ENCODE data around the gene NRXN3. TPM values are rescaled to one million over a fixed set of nuclear protein-coding genes. Genes with fewer than 3 reads are reported as not detected.

NRXN3 gene
- total RNA-seq, 1 experiment from 2014 or later = not detected

DNA sequence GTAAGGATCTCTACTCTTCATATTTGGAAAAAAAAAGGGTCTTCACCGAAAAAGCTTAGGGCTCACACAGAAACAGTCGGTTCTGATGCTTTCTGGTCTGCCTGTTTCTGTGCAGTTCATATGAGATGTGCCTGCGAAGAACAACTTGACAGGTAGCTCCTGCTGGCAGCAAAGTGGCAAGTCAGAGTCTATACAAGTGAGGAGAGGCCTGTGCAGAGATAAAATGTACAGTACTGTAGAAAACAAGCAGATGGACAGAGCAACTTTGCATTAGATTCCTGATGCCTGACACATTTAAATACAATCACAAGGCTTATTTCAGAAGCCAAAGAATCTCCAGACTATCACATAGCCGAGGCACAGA lies 1105.1 kb downstream of the NRXN3 start:
- no peak for TF ChIP-seq POLR2A (IDR thresholded peaks at IDR 0.05; ENCODE audit: borderline replicate concordance, extremely low read depth, insufficient read depth, insufficient read length)
- TF ChIP-seq SP1 (IDR thresholded peaks at IDR 0.05; ENCODE audit: low read depth) = no peak
- TF ChIP-seq, protein P1, sequence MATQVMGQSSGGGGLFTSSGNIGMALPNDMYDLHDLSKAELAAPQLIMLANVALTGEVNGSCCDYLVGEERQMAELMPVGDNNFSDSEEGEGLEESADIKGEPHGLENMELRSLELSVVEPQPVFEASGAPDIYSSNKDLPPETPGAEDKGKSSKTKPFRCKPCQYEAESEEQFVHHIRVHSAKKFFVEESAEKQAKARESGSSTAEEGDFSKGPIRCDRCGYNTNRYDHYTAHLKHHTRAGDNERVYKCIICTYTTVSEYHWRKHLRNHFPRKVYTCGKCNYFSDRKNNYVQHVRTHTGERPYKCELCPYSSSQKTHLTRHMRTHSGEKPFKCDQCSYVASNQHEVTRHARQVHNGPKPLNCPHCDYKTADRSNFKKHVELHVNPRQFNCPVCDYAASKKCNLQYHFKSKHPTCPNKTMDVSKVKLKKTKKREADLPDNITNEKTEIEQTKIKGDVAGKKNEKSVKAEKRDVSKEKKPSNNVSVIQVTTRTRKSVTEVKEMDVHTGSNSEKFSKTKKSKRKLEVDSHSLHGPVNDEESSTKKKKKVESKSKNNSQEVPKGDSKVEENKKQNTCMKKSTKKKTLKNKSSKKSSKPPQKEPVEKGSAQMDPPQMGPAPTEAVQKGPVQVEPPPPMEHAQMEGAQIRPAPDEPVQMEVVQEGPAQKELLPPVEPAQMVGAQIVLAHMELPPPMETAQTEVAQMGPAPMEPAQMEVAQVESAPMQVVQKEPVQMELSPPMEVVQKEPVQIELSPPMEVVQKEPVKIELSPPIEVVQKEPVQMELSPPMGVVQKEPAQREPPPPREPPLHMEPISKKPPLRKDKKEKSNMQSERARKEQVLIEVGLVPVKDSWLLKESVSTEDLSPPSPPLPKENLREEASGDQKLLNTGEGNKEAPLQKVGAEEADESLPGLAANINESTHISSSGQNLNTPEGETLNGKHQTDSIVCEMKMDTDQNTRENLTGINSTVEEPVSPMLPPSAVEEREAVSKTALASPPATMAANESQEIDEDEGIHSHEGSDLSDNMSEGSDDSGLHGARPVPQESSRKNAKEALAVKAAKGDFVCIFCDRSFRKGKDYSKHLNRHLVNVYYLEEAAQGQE (IDR thresholded peaks at IDR 0.05; ENCODE audit: low read depth) = no peak
- TF ChIP-seq POLR2AphosphoS5 (IDR thresholded peaks at IDR 0.05; ENCODE audit: low read depth, low read length) = no peak
- no peak for TF ChIP-seq FOSL1 (IDR thresholded peaks at IDR 0.05; ENCODE audit: low read depth)
- CTCF ChIA-PET = no interaction called here
- no peak overlapping the region for H3K9ac ChIP-seq (ENCODE audit: low read length)
- no peak for DNase-seq (ENCODE audit: low read depth, low spot score)
- BruUV-seq (replicated peaks) = no TSS peak
- peaks cover 3 to 9% of the 10 kb centered on the region in 2 experiments; a peak in 2 of 4 replicates for H3K9me3 ChIP-seq (ENCODE audit: control insufficient read depth in 1 of 2, insufficient read depth in 1 of 2, low read depth in 1 of 2, low read length in 2 of 2)
- H4K20me1 ChIP-seq (ENCODE audit: insufficient read depth) = no peaks in the 10 kb centered on the region
- no peak overlapping the region for H3K4me2 ChIP-seq (ENCODE audit: low read length)
- no peak overlapping the region for H3K27ac ChIP-seq (ENCODE audit: low read depth, low read length)
- H2AFZ ChIP-seq (ENCODE audit: low read depth, low read length, poor library complexity, severe bottlenecking) = no peak overlapping the region
- H3K27me3 ChIP-seq (ENCODE audit: insufficient read depth, low read length) = no peaks in the 10 kb centered on the region
- intact Hi-C loops (cut with micrococcal nuclease) = no loop called here
- ATAC-seq = no peak
- no peaks in the 10 kb centered on the region for H3K4me1 ChIP-seq (ENCODE audit: control insufficient read depth in 1 of 2, insufficient read depth in 2 of 2, low read length in 2 of 2)
- no peaks in the 10 kb centered on the region for H3K79me2 ChIP-seq (ENCODE audit: insufficient read depth, low read length)
- RAD21 ChIA-PET (ENCODE audit: low non-redundant PET in 1 of 2, low total read pairs in 2 of 2, uncharacterized antibody in 2 of 2, unreplicated experiment in 2 of 2) = no interaction called here
- no peak overlapping the region for H3K4me3 ChIP-seq (replicated peaks in 1 of 2; ENCODE audit: low read depth in 1 of 2, low read length in 2 of 2)
- H3K36me3 ChIP-seq (ENCODE audit: control insufficient read depth in 1 of 2, insufficient read depth in 2 of 2, low read length in 2 of 2) = no peaks in the 10 kb centered on the region
- H3K9me2 ChIP-seq (ENCODE audit: insufficient read depth) = no peaks in the 10 kb centered on the region
- POLR2A ChIA-PET = no interaction called here

DNA sequence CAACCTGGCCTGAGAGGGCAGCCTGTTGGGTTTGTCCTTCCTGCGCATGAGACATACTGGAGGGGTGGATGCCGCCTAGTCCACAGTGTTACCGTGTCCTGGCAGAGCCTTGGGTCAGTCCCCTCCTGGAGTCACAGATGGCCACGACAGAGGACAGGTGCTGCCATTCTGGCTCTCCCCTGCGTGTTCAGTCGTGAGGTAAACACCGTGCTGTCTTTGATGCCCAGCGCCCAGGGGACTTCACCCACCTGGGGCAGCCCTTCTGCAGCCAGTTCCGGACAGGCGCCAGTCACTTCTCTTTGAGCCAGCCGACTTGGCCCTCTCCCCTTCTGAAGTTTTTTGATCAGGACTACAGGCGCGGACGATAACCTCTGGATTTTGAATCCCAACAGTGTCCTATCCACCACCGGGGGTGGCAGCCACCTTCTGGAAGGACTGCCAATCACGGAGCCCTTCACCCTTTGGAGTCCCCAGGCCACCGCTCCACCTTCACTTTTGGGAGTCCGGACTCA lies 1108.2 kb downstream of the NRXN3 start:
- no peaks in the 10 kb centered on the region for H3K9me2 ChIP-seq (ENCODE audit: insufficient read depth)
- intact Hi-C loops (cut with micrococcal nuclease) = no loop called here
- POLR2A ChIA-PET = no interaction called here
- TF ChIP-seq POLR2A (IDR thresholded peaks at IDR 0.05; ENCODE audit: borderline replicate concordance, extremely low read depth, insufficient read depth, insufficient read length) = no peak
- TF ChIP-seq SRF (IDR thresholded peaks at IDR 0.05; ENCODE audit: low read depth) = no peak
- TF ChIP-seq, protein P1 (IDR thresholded peaks at IDR 0.05; ENCODE audit: low read depth) = no peak
- TF ChIP-seq, protein P2, sequence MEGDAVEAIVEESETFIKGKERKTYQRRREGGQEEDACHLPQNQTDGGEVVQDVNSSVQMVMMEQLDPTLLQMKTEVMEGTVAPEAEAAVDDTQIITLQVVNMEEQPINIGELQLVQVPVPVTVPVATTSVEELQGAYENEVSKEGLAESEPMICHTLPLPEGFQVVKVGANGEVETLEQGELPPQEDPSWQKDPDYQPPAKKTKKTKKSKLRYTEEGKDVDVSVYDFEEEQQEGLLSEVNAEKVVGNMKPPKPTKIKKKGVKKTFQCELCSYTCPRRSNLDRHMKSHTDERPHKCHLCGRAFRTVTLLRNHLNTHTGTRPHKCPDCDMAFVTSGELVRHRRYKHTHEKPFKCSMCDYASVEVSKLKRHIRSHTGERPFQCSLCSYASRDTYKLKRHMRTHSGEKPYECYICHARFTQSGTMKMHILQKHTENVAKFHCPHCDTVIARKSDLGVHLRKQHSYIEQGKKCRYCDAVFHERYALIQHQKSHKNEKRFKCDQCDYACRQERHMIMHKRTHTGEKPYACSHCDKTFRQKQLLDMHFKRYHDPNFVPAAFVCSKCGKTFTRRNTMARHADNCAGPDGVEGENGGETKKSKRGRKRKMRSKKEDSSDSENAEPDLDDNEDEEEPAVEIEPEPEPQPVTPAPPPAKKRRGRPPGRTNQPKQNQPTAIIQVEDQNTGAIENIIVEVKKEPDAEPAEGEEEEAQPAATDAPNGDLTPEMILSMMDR (IDR thresholded peaks at IDR 0.05 in 2 of 3, conservative IDR thresholded peaks at IDR 0.05 in 1 of 3; ENCODE audit: borderline replicate concordance in 1 of 3, insufficient read depth in 1 of 3, low read depth in 2 of 3, low read length in 2 of 3) = no peak
- TF ChIP-seq ZNF274 (IDR thresholded peaks at IDR 0.05; ENCODE audit: low read depth, low read length) = no peak
- TF ChIP-seq FOSL1 (IDR thresholded peaks at IDR 0.05; ENCODE audit: low read depth) = no peak
- no peak for TF ChIP-seq SP1 (IDR thresholded peaks at IDR 0.05; ENCODE audit: low read depth)
- TF ChIP-seq SIN3A (IDR thresholded peaks at IDR 0.05; ENCODE audit: low read depth) = no peak
- no peak for TF ChIP-seq YY1 (IDR thresholded peaks at IDR 0.05; ENCODE audit: extremely low read depth, insufficient replicate concordance, low read depth, low read length)

More for the DNA sequence above, 1108.2 kb downstream of the NRXN3 start:
- Histone ChIP-seq H3K4me2 (ENCODE audit: low read length) (no peak overlapping the region), H3K79me2 (ENCODE audit: insufficient read depth, low read length) (no peaks in the 10 kb centered on the region), H4K20me1 (ENCODE audit: insufficient read depth) (no peaks in the 10 kb centered on the region), H3K4me1 (ENCODE audit: control insufficient read depth in 1 of 2, insufficient read depth in 2 of 2, low read length in 2 of 2) (no peaks in the 10 kb centered on the region), H3K36me3 (ENCODE audit: control insufficient read depth in 1 of 2, insufficient read depth in 2 of 2, low read length in 2 of 2) (no peaks in the 10 kb centered on the region), H3K27ac (ENCODE audit: low read depth, low read length) (no peak overlapping the region), H3K9ac (ENCODE audit: low read length) (no peak overlapping the region), H2AFZ (ENCODE audit: low read depth, low read length, poor library complexity, severe bottlenecking) (no peak overlapping the region), H3K27me3 (ENCODE audit: insufficient read depth, low read length) (no peaks in the 10 kb centered on the region), H3K4me3 (replicated peaks in 1 of 2; ENCODE audit: low read depth in 1 of 2, low read length in 2 of 2) (no peak overlapping the region), H3K9me3 (ENCODE audit: control insufficient read depth in 1 of 2, insufficient read depth in 1 of 2, low read depth in 1 of 2, low read length in 2 of 2) (peaks cover 9% of the 10 kb centered on the region in 2 experiments; a peak in 2 of 4 replicates)
- no peak for DNase-seq (ENCODE audit: low read depth, low spot score)
- no TSS peak for BruUV-seq (replicated peaks)
- RAD21 ChIA-PET (ENCODE audit: low non-redundant PET in 1 of 2, low total read pairs in 2 of 2, uncharacterized antibody in 2 of 2, unreplicated experiment in 2 of 2) = no interaction called here
- CTCF ChIA-PET = no interaction called here
- ATAC-seq = no peak

Measured in HCT116 (cell line).